GM21381 (cell line): Measurements from ENCODE around the gene TSPAN3.
A peak's percentile ranks its signal among the peaks of the same experiment; 100 is the strongest.

Experiments used
- ATAC-seq: cut with Tn5 transposase; IDR thresholded peaks from one replicate; pipeline ENCODE4 v1.9.1; 2021; ENCODE audit warnings: mild to moderate bottlenecking, moderate library complexity; ENCODE audit not compliant: unreplicated experiment

TSPAN3 gene

GRCh38 chr15:77070495-77071304 lies at the start of gene TSPAN3:
TSPAN3 (minus strand) TSS chr15:77071109; CDS start chr15:77070954, 155 bp downstream.
- ATAC-seq = peak; percentile 95

- no peak for ATAC-seq
Measured at GRCh38 chr15:77120576-77120975, 49.7 kb upstream of the TSPAN3 start.

DNA sequence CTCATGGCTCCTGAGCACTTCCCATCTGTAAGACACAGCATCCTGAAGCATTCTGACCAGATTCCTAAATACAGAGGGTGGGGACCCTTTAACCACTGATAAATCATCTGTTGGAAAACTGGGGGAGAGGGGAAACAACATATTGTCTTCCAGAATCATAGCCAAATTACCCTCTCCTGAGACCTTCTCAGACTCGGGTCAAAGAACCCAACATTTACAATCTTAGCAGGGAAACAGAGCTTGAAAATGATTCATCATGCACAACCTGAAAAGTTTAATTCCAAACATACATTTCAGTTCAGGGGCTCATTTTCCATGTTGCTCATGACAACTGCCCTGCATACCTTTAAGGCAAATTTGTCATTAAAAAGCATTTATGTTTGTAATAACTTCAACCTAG lies 48.5 kb upstream of the TSPAN3 start:
- no peak for ATAC-seq

GRCh38 chr15:77118882-77119321 lies 48.0 kb upstream of the TSPAN3 start:
- no peak for ATAC-seq

DNA sequence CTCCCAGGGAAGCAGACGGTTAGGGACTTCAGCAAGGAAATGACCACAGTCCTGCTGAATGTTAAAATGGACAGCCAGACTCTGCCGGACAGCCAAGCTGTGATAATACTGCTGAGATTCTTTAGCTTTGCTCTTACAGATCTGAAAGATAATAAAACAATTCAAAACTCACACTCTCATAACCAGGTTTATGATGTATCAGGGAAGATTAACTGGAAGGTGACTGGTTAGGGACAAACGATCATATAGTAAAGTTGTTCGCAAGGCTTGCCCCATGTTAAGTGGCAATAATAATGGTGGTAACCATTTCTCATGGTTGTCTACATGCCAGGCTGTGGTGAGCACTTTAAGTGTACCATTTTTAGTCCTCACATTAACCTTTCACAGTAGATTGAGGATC lies 44.3 kb upstream of the TSPAN3 start:
- no peak for ATAC-seq

DNA sequence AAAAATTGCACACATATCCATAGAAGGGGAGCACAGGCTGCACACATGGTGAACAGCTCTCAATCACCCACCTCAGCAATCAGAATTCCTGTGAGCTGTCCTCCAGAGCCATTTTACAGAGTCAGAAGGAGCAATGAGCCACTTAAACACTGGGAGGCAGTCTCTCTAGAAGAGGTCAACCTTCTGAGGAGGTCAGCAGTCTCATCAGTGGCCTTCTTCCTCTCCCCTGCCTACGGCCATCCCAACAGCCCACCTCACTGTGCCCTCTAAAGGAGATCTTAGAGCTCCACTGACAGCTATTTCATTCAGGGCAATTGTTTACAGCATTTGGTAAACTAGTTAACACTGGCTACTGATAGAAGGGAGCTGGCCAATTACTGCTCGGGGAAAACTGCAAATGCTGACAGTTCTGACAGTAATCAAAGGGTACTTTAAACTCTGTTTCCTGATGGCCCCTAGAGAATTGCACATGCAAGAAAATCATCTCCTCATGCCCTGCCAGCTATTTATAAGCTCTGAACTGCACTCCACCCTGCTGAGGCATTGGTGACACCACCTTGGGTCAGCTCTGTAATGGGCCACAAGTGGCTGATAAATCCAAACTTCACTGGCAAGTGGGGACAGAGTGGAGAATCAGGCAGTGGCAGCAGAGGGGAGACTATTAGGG lies 42.1 kb upstream of the TSPAN3 start:
- no peak for ATAC-seq

DNA sequence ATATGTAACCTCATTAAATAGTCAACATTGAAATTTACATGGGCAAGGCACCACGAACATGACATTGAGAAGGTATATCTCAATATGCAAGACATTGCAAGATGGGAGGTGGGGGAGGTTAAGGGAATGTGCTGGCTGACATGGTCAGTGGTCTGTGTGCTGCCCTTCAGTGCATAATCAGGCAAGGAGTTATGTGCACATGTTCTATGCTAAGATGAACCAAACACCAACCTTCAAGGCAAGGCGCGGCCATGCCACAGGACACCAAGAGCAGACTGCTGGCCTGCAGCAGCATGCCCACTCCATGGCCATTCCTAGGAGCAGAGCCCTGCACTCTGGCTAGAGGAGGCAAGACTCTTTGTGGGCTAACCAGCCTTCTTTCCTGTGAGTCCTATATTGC lies 40.9 kb upstream of the TSPAN3 start:
- ATAC-seq = no peak

DNA sequence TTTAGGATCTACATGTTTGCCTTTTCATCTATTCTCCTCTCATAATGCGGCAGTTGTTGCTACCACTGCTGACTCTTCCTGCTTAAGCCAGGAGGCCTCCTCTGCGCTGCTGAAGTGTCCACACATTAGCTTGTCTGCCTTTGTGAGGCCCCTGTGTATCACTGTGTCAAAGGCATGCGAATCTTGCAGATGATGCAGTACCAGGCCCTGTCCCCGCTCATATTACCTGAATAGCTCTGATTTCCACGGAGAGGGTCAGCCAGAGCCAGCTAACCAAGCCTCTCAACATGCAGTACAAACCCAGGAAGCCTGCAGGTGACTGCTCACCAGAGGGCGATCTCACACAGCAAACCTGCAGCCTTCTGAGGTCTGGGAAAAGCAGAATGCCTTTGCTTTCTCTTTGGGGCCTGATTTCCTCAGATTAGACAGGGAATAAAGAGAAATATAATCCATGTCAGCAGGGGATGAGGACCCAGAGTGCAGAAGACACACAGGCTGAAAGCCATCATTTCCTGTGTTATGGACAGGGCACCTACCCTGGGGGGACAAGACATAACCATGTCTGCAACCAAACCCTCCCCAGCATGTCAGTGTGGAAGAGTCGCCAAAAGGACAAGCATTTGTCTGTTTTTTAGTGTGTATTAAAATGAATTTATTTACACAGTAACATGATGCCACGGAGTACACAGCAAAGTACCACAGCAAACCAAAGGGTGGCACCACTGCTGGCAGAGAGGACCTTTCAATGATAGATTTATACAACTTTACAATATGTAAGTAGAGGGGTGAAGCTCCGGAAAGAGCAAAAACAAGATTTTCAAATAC lies 36.8 kb upstream of the TSPAN3 start:
- ATAC-seq = no peak

DNA sequence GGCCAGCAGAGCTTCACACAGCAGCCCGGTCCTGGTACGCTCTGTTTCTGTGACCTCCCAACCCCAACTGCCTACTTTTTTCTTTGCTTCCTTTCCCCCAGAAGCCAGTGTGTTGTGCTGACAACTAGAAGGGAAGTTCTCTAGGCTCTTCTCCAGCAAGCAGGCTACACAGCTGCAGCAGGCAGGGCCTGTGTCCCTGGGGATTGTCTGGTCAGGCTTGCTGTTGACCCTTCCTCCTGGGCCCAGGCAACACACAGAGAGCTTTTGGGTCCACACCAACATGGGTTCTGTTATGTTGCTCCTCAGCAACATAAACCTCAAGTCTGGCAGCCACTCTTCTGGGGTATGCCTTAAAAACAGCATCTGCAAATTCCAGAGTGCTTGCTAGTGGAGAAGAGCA lies 36.2 kb upstream of the TSPAN3 start:
- ATAC-seq = no peak

DNA sequence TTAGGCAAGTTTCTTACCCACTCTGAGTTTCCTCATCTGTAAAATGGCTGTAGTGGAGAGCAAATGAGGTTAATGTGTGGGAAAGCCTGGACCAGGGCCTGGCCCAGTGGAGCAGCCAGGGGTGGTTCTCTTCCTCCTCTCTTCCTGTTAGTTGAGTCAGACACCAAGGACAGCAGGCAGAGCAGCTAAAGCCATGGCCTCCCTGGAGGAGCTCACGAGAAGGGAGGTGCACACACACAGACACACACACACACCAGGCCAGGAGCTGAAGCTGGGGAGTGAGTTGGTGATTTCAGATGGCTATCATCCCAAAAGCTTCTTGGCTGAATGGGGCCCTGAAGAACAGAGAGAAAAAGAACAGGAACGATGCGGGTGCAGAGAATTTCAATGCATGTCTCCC lies 33.2 kb upstream of the TSPAN3 start:
- no peak for ATAC-seq

DNA sequence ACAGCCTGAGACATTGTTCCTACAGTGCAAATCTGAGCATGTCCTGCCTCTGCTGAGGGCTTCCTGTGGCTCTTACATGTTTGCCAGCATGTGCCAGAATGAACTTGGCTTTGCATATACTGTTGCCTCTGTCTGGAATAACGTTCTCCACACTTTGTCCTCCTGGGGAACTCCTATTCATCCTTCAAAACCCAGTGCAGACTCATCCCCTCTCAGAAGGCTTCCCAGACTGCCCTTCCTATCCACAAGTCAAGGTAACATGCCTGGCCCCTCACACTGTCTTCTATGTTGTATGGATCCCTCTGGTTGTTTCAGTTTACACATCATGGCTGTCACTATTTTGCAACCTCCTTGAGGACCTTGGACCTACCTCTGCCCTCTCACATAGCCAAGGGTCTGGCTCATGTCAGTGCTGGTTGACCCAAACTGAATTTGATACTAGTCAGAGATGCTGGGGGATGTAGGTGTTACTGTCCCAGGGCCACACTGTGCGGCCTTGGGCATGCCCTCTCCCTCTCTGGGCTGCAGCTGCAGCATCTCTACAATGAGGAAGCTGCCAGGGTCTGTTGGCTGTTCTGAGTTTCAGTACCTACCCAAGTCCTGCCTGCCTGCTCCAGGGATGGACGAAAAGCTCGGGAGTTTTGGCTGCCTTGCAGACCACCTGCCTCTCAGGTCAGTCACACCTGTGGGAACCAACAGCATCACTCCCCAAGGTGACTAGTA lies 29.0 kb upstream of the TSPAN3 start:
- ATAC-seq = no peak

- ATAC-seq = no peak
Measured at GRCh38 chr15:77098572-77098971, 27.7 kb upstream of the TSPAN3 start.

DNA sequence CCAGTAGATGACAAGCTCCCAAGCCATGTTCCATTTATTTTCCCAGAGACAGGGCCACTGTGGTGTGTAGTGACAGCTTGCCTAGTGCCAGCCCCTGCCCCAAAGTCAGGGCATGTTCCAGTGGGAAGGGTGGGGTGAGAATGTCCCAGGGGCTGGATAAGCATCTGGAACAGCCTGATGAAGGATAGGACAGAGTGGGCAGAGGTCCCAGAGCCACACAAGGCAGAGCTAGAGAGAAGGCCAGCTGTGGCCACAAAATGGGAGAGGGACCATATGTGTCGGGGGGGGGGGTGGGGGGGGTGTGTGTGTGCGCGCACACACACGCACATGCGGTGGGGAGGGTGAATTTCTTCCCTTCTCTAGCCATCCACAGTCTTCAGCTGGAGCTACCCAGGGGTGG lies 27.0 kb upstream of the TSPAN3 start:
- ATAC-seq = no peak

GRCh38 chr15:77097248-77097721 lies 26.4 kb upstream of the TSPAN3 start:
- ATAC-seq = no peak

DNA sequence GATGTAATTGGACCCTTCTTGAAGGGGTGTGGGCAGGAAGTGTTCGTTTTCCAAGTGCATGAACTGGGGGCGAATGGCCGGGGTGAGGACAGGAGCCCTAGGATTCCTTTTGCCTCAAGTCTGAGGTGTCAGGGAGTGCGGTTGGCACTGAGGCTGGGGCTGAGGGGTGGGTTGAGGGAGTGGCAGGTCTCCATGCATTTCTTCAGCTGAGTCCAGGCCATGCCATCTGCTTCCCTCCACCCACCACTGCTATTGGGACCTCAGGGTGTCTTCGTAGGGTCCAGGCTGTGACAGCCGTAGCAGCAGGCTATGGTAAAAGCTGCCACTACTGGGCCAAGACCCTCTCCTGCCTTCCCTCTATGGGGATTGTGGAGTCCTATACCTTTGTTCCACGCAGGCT lies 25.6 kb upstream of the TSPAN3 start:
- no peak for ATAC-seq

DNA sequence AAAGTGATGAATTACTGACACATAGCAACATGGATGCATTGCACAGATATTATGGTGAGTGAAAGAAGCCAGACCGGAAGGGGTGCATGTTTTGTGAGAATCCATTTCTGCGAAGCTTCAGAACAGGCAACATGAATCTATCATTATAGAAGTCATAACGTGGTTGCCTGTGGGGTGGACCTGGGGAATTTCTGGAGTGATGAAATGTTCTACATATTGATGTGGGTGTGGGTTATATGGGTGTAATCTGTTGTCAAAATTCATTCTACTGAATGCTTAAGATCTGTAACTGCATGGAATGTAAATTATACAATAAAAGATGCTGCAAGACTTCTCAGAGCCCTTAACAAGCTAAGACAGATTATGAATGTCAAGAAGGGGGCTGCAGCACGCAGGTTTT lies 25.2 kb upstream of the TSPAN3 start:
- no peak for ATAC-seq

GRCh38 chr15:77094397-77095030 lies 23.6 kb upstream of the TSPAN3 start:
- ATAC-seq = no peak

- ATAC-seq = no peak
Measured at GRCh38 chr15:77093436-77093835, 22.5 kb upstream of the TSPAN3 start.

DNA sequence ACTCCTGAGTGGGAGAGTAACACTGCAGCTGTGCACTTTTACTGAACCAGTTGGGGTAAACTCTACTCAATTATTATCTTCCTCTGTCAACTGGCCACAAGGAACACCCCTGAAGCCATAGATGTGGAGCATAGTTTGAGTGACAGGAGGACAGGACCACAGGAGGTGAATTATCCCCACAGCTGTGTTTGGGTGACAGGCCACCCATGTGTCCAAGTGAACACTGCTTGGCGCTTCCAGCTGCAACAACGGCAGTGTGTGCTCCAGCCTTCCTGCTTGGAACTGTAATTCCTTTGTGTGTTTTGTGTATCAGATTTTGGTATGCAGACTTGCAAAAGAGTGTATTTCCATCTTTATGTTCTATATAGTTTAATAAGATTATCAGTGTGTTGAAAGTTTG lies 20.2 kb upstream of the TSPAN3 start:
- ATAC-seq = no peak

GRCh38 chr15:77087213-77087612 lies 16.3 kb upstream of the TSPAN3 start:
- ATAC-seq = no peak
